Measurements from ENCODE around the gene IGF1.

Gene IGF1

GRCh38 chr12:102441077-102441596 lies 39.2 kb downstream of the IGF1 start:
- TF ChIP-seq YY1 (IDR thresholded peaks at IDR 0.05; ENCODE audit: low read depth), result no peak
- no peak for TF ChIP-seq MAX (IDR thresholded peaks at IDR 0.05)
- no peak for TF ChIP-seq EGR1 (IDR thresholded peaks at IDR 0.05)
- TF ChIP-seq FOXM1 (IDR thresholded peaks at IDR 0.05; ENCODE audit: borderline replicate concordance, low read depth), result no peak
- TF ChIP-seq CEBPB (IDR thresholded peaks at IDR 0.05), result no peak
- TF ChIP-seq REST (IDR thresholded peaks at IDR 0.05; ENCODE audit: low read depth), result no peak
- no peak for TF ChIP-seq TEAD4 (IDR thresholded peaks at IDR 0.05)
- TF ChIP-seq EP300 (IDR thresholded peaks at IDR 0.05; ENCODE audit: borderline replicate concordance), result no peak

DNA sequence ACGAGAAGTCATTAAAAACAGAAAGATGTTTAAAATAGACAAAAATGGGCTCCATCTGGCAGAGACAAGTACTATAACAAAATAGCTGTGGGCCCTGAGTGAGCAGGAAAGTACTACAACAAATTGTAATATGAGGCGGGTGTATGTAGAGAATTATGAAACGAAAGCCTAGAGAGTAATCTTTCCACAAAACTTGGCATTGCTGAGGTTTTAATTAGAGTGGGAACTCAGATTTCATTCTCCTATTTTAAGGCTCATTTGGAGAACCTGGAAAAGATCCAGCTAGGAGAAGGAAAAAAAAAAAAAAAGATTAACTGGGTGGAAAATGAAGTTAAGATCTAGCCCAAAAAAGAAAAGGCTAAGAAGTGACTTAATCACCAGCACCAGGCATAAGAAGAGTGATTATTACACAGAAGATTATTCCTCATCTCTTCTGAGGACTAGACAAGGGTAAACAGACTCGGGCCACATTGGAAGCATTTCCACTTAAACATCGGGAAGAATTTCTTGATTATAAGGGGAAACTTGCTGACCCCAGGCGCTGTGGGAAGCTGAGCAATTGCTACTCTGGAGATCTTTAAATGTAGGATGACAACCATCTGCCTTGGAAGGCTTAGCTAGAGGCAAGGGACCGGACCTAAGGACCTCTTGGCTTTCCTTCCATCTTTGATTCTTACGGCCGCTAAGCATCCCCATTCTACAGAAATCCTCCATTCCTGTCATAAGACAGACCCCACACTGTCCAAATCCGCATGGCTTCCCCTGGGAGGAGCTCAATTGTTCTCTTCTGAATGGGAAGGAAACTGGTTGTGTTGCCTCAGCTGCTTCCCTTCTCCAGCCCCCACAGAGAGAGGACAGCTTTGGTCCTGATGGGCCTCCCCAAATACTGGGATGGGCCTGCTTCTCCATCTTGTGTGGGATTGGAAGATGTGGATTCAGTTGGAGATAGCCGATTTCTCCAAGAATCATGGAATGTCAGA lies 40.6 kb downstream of the IGF1 start:
- TF ChIP-seq MAX (IDR thresholded peaks at IDR 0.05), result no peak
- no peak for TF ChIP-seq CREB1 (IDR thresholded peaks at IDR 0.05; ENCODE audit: low read depth)
- no peak for TF ChIP-seq RAD21 (IDR thresholded peaks at IDR 0.05; ENCODE audit: low read depth)
- TF ChIP-seq NFIC (IDR thresholded peaks at IDR 0.05), result no peak
- TF ChIP-seq YY1 (IDR thresholded peaks at IDR 0.05; ENCODE audit: low read depth), result no peak
- TF ChIP-seq ZBTB7A (IDR thresholded peaks at IDR 0.05; ENCODE audit: low read depth), result no peak
- no peak for TF ChIP-seq FOXM1 (IDR thresholded peaks at IDR 0.05; ENCODE audit: borderline replicate concordance, low read depth)
- no peak for TF ChIP-seq TEAD4 (IDR thresholded peaks at IDR 0.05)
- no peak for TF ChIP-seq USF1 (IDR thresholded peaks at IDR 0.05)
- TF ChIP-seq TCF12 (IDR thresholded peaks at IDR 0.05; ENCODE audit: low read depth), result no peak
- TF ChIP-seq CEBPB (IDR thresholded peaks at IDR 0.05), result no peak
- no peak for TF ChIP-seq EGR1 (IDR thresholded peaks at IDR 0.05)
- no peak for TF ChIP-seq EP300 (IDR thresholded peaks at IDR 0.05; ENCODE audit: borderline replicate concordance)
- no peak for TF ChIP-seq TAF1 (IDR thresholded peaks at IDR 0.05; ENCODE audit: low read depth)
- TF ChIP-seq REST (IDR thresholded peaks at IDR 0.05; ENCODE audit: low read depth), result no peak

- TF ChIP-seq ZBTB7A (IDR thresholded peaks at IDR 0.05; ENCODE audit: low read depth), result no peak
- TF ChIP-seq RAD21 (IDR thresholded peaks at IDR 0.05; ENCODE audit: low read depth), result no peak
- TF ChIP-seq CREB1 (IDR thresholded peaks at IDR 0.05; ENCODE audit: low read depth), result no peak
- TF ChIP-seq TAF1 (IDR thresholded peaks at IDR 0.05; ENCODE audit: low read depth), result no peak
- no peak for TF ChIP-seq FOXM1 (IDR thresholded peaks at IDR 0.05; ENCODE audit: borderline replicate concordance, low read depth)
- TF ChIP-seq REST (IDR thresholded peaks at IDR 0.05; ENCODE audit: low read depth), result no peak
- no peak for TF ChIP-seq EGR1 (IDR thresholded peaks at IDR 0.05)
- no peak for TF ChIP-seq TCF12 (IDR thresholded peaks at IDR 0.05; ENCODE audit: low read depth)
- TF ChIP-seq USF1 (IDR thresholded peaks at IDR 0.05), result no peak
- TF ChIP-seq EP300 (IDR thresholded peaks at IDR 0.05; ENCODE audit: borderline replicate concordance), result no peak
- no peak for TF ChIP-seq TEAD4 (IDR thresholded peaks at IDR 0.05)
- no peak for TF ChIP-seq NFIC (IDR thresholded peaks at IDR 0.05)
- no peak for TF ChIP-seq YY1 (IDR thresholded peaks at IDR 0.05; ENCODE audit: low read depth)
- TF ChIP-seq CEBPB (IDR thresholded peaks at IDR 0.05), result no peak
These were observed 41.5 kb downstream of the IGF1 start for GRCh38 chr12:102438827-102439210.

Measured in Ishikawa (cell line).